SKM-1 treated with dmso at 0.1 percent for 144 hours (cell line): ENCODE results near the gene BRD7.

ENCODE experiments used
- DNase-seq: peaks from one replicate; lab custom pipeline; 2025; ENCODE audit not compliant: unreplicated experiment; lab: John Stamatoyannopoulos, UW

BRD7 gene

DNA sequence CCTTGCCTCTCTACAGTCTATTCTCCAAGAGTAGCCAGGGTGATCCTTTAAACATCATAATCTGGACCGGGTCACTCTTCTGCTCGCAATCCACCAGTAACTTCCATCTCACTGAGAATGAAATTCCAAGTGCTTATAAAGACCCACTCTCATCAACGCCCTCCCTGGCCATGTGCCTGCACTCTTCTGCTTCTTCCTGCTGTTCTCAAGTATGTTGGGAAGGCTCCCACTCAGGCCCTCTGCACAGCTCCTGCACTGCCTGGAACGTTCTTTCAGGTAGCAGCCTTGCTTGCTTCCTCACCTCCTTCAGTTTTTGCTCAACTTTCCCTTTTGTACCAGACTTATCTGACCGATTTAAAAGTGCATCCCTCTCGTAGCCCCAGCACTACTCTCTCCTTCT is 44.4 kb downstream of the BRD7 start:
- DNase-seq: no peak

DNA sequence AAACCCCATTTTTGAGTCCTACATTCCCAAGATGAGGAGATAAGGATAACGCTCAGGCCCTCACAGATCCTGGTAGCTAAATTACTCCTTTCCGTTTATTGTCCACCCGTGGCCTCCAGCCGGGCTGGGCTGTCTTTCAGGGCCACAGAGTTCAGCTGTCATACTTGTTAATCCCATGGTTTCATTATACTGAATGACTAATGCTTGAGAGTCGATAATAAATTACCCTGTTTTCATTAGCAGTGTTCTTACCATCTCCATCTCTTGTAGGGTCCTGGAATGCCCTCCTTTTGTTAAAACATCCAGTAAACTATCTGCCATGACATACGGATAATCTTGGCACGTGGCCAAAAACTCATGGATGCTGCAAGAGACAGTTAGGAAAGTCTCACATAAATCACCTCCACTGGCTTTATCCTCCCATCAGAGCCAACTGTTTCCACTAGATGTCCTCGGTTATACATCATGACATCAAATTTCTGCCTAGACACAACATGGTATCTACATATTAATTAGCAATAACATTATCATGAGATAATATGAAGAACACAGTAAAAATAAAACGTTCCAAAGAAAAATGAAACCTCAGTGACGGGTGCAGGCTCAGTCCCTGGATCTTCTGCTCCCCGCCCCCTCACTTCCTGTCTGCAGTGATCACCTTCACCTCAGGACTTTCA is 45.3 kb downstream of the BRD7 start:
- no peak for DNase-seq

DNA sequence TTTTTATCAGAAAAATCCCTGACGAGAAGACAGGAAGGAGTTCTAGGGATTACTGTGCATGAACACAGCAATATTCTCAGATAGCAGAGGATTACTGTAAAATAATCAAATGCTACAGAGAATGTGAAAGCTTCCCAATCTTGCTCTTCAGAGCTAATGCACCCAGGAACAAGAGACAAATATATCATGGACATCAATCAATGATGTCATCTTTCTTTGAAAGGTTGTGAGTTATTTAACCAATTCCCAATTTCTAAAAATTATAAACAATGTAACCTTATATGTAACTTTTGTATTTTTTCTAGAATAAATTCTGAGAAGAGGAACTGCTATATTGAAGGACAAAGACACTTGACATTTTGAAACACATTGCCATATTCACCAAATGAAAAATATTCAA is 46.5 kb downstream of the BRD7 start:
- no peak for DNase-seq

DNA sequence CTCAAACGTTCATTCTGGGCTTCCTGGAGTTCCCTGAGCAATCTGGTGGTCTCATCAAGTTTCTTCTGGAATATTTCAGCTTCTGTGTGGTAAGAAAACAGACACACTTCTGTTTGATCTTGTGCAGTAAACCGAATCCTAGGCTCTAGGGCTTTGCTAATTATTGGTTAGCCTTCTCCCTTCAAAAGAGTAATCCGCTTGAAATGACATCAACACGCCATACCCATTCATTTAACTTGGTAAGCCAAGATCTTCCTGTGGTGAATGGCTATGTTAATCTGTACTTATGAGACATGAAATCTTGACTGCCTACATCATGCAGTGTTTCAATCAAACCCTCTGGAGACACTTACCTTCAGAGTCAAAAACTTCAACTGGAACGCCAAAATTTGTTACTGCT is 48.5 kb downstream of the BRD7 start:
- DNase-seq: no peak

DNA sequence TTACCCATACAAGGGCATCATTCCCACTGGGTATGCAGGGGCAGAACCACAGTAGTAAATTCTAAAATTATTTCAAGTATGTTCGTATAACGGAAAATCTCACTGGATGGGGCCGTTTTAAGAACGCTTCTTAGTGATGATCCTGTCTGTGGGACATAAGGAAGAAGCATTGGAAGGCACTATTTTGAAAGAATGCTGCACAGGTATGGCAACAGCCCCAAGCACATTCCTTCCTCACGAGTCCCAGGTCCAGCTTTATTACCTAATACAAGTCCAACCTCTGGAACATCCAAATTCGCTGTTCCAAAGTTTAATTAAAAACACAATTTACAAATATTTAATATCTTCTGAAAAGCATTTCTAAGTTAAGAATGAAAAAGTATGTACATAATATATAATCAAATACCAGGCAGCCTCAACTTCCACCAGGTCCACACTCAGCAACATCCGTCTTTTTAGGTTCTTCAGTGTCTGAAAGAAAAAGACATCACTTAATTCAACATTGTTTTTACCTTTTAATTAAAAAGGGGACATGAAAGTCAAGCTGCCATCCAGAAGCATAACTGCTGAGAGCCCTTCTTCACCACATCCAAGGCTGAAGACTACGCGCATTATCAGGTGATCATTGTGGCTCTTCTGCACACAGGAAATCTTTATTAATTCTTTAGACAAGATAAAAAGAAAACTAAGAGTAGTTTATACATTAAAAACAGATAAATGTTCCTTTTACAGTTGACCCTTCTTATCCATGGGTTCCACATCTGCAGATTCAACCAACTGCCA is 49.8 kb downstream of the BRD7 start:
- DNase-seq: no peak

DNA sequence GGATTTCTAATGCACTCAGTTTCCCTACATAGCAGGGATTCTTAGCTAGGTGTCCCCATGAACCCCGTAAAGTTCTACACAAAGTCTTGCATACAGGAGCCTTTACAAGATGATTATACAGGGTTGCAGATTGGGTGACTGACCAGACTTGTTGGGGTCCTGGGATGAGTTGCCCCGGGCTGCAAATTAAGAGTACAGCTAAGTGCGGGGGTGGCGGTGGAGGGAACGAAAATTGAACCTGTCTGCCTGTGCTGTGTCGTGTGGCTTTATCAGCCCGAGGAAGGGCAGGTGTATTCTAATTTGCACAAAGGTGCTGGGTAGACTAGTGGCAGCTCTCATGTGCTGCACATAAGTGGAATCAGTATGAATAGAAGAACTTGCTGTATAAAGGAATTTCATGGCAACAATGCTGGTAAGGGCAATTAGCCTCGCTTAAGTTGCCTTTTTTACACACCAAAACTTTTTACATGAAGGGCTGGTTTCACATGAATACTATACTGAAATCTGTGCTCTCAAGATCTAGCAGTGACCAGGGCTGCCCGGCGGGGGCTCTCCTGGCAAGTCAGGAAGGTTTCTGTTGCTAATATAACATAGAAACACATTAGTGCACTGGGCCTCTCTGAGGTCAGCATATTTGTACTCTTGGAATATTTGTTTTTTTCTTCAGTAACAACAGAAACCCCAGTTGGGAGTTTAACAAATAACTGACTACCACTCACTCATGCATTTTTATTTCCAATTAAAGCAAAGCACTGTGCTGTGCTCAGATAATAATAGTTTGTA is 51.7 kb downstream of the BRD7 start:
- no peak for DNase-seq

DNA sequence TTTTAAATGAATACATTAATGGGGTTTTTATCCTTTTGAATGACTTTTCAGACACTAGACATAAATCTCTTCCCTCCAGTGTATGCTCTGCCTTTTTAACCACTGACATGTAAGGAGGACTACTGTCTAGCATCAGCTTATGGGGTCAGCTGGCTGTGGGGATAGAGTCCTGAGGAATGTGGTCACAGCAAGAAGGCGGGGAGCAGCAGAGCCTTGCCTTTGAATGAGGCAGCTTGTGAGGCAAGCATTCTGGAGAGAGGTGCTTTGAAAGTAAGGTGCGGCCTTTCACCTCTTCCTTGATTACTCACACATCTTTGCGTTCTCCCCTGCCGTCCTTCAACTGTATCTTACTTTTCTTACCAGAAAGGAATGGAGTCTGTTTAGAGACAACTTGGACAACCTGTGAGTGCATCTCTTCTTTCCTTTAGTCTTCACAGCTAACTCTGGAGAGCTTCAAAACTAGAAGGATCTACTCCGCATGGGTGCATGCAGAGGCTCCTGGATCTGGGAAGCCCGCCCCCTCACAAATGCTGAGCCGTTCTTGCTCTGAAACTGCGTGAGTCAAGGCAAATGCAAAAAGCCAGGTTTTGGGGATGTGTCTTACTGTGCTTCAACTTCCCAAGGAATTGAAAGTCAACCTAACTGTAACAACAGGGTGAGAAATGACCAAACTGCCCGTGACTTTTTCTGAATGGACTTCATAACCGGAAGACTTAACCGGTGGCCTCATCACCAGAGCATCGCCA is 52.5 kb downstream of the BRD7 start:
- no peak for DNase-seq

DNA sequence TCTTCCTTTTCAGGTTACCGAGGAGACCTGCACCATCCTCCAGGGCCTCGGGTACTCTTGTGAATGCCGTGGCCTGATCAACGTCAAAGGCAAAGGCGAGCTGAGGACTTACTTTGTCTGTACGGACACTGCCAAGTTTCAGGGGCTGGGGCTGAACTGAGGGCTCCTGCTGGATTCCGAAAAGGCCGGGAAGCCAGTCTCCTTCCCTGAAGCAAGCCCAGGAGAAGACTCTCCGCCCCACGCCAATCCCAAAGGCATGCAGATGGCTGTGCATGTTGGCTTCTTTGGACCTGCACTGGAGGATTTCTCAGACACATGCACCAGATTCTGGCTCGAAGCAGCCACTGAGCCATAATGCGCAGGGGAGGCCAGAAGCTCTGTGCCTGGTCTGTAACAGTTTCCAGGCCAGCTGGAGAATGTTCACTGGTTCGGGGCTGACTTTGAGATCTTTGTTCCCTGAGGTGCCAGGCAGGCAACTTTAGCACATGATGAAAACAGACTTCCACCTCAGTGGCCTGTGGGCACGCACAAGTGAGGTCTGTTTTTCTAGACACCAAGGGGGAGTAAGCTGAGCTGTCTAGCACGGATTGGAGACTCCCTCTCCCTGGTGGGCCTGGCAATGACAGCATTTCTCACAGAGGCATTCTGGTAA is 53.3 kb downstream of the BRD7 start:
- DNase-seq: no peak

DNA sequence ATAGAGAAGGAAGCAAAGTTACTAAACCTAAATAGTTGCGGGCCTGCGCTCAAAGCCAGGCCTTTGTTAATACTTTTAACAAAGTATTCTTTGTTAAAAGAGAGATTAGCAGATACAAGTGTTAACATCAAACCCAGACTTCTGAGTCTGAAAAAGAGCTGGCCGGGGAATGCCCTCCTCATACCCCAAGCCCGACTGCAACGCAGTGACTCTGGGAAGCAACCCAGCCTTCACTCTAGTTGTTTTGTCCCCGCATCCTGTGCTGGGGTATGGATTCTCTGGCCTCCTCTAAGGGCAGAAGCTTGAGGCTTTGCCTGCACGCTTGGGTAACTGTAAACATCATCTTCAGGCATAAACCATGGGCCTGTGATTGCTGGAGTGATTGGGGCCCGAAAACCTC is 54.1 kb downstream of the BRD7 start:
- DNase-seq: no peak

DNA sequence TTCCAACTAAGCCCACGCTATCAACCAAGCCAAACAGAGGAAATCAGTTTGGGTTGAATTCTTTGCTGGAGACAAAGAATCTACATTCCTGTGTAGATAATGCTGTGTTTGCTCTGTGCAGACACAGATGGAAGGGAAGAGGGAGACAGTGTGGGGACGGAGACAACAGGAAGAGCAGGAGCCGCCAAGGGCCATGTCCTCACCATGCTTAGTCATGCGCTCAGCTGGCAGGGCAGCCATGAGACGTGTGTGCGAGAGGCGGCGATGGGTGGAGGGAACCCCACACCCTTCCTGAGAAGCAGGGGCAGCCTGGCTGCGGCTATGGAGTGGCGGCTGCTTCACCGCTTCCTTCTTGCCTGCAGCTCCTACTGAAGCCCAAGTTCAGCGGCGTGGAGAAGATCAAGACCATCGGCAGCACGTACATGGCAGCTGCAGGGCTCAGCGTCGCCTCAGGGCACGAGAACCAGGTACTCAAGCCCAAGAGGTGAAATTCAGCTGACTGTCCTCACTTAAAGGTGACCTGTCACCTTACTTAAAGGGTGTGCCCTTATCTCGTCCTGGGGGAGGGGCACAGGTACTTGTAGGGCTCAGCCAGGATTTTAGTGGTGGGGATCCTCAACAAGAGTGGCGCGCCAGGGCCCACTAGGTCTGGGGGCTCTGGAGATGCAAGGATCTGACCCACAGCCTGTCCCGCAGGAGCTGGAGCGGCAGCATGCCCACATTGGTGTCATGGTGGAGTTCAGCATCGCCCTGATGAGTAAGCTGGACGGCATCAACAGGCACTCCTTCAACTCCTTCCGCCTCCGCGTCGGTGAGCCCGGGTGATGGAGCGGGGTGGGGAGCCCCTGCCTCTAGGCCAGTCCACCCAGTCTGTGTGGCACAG is 55.0 kb downstream of the BRD7 start:
- DNase-seq: no peak

DNA sequence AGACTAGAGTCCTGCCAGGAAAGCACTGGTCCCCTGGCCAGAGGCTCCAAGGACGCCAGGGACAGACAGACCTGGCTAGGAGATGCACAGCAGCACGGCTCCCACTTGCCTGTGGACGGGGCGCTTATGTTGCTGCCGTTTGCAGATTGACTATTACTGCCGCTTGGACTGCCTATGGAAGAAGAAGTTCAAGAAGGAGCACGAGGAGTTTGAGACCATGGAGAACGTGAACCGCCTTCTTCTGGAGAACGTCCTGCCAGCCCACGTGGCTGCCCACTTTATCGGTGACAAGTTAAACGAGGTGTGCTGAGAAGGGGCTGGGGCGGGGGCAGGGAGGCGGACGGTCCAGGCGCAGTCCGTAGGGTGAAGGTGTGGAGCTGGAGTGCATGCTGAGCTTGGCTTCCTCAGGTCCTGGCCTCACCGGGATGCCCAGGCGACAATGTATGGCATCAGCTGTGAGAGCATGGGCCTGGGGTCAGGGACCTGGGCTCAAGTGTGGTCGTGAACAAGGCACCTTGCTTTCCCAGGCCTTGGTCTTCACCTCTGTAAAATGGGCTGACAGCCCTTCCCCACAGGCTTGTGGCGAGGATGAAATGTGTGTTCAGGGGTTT is 56.8 kb downstream of the BRD7 start:
- DNase-seq: no peak

DNA sequence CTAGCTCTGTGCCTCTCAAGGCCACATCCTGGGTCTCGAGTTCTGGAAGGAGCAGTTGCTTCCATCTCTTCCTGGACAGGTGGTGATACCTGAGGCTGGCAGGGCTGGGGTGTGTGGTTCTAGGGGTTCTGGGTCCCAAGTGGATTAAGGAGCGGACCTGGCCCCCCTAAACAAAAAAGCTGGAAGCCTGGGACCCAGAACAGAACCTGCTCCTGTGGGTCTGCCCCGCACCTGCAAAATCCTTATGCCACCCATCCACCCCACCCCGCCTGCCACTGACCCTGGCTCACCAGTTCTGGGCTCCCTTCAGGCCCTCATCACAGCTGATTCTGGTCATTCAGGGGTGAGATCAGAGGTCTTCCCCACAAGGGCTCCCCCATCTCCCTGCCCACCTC is 57.7 kb downstream of the BRD7 start:
- DNase-seq: no peak

DNA sequence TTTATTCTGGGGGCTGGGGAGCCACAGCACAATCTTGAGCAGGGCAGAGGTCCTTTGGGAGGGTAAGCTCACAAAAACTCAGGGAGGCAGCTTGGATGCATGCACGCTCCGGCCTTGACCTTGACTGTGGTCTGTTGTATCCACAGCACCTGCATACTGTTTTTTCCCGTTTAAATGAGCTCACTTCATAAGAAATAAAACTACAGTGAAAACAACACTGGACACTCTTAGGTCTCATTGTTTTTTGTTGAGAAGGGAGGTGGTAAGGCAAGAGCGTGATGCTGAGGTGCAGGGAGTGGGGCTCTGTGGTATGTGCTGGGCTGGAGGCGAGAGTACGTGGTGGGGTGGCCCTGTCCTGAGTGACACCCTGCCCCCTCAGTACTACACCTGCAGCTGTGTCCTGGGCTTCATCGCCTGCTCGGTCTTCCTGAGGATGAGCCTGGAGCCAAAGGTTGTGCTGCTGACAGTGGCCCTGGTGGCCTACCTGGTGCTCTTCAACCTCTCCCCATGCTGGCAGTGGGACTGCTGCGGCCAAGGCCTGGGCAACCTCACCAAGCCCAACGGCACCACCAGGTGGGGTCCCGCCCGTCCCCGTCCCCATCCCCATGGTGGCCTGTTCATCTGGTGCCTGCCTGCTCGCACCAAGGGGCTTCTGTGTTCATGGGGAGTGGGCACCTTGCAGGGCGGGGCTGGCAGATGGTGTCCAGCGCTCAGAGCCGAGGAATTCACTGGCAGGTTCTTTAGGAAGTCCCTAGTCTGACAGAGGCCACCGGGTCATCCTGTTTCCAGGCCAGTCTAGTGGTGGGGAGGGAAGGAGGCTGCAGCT is 58.3 kb downstream of the BRD7 start:
- DNase-seq: no peak

DNA sequence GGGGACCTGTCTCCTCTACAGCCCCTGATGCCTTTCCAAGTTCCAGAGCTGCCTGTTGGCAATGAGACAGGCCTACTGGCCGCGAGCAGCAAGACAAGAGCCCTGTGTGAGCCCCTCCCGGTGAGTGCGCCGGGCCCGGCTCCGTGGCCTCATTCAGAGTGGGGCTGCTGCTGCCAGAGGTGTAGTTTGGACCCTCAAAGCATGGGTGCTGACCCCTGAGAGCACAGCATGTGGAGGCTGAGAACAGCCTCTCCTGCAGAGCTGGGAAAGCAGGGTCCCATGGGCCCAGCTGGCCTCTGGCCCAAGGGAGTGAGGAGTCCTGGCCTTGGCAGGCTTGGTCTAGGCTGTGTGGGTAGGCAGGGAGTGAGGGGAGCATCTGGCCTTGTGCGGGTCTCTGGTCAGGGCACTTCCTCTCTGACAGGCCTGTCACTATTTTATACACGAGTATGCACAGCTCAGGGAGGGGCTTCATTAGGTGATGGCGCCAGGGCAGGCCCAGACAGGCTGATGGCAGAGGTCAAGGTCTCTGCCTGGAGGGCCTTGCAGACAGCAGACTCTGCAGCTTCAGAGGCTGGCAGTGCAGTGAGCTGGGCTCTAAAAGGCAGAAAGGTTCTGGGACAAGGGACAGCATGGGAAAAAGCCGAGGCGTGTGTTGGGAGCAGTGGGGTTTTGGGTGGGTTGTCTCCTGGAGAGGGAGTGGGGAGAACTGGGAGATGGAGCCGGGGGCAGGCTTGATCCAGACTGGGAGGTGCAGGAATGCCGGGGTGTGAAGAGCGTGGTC is 59.1 kb downstream of the BRD7 start:
- no peak for DNase-seq

DNA sequence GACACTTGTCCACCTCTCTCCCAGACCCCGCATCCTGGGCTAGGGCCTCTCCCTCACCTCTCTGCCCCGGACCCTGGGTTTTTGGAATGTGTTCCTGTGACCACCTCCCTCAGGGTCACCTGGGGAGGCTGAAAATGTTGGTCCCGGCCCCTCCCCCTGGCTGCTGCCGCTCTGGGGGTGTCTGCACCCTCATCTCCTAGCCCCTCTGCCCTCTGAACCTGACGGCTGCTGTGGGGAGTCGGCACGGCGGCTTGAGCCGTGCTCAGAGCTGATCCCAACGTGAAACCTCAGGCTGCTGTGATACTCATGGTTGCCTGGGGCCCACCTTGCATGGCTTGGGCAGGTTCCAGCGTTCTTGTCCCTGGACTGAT is 59.6 kb downstream of the BRD7 start:
- no peak for DNase-seq

DNA sequence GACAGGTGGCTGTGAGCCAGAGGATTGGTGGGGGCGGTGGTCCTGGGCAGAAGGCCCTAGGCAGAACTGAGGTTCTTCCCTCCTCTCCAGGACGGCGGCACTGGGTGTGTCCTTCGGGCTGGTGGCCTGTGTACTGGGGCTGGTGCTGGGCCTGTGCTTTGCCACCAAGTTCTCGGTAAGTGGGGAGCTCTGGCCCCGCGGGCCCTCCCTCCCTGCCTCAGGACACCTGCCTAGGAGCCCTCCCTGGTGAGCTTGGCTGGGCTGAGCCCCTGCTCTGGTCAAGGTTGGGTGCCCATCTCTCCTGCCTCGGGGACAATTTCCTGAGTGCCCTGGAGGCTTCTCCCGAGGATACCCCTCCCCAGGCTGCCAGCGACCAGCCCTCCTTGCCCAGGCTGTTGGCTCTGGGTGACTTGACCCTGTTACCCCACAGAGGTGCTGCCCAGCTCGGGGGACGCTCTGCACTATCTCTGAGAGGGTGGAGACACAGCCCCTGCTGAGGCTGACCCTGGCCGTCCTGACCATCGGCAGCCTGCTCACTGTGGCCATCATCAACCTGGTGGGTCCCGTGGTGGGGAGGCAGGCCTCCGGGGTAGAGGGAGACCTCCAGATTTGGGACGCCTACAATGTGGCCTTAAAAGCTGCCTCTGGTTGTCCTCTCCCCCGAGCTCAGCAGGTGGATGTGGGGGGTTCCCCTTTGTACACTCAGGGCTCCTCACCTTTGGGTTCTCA is 60.4 kb downstream of the BRD7 start:
- no peak for DNase-seq

DNA sequence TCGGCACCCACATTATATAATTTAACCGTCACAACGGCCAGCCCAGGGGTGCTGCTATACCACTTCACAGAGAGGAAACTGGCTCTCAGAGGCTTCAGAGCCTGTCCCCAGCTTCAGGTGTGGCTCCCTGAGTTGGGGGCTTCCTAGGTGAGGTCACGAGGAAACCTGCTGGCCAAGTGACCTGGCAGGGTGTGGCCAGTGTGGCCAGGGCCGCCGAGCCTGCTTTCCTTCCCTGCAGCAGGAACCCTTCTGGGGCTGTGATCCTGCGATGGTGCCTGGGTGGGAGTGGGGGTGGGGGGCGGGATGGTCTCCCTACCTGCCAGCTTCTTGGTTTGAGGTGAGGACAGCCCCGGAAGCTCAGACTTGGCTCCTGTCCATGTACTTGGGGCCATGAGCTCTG is 62.5 kb downstream of the BRD7 start:
- DNase-seq: no peak
